HG03575 (cell line): ENCODE data around the gene PPM1K.
"Not testable (repeated sequence)": the region's sequence is repeated elsewhere in the genome, so short reads cannot be mapped to it uniquely, and the experiment has no call there.

ENCODE experiments used
- ATAC-seq: cut with Tn5 transposase; IDR thresholded peaks from one replicate; pipeline ENCODE4 v1.9.1; 2021; ENCODE audit not compliant: unreplicated experiment, insufficient number of reproducible peaks, low FRiP score; ENCODE audit errors: extremely low read depth

Gene PPM1K

GRCh38 chr4:88284439-88285234 lies at the start of gene PPM1K:
Gene PPM1K, minus strand, starts transcription at chr4:88284561. Its CDS starts 5,978 bp downstream, at chr4:88278583.
- ATAC-seq: peak; percentile 45

GRCh38 chr4:88333741-88334405 lies 49.5 kb upstream of the PPM1K start:
- no peak for ATAC-seq

GRCh38 chr4:88327665-88328064 lies 43.3 kb upstream of the PPM1K start:
- ATAC-seq: no peak

- ATAC-seq: peak; percentile 85
Measured at GRCh38 chr4:88320780-88321373, 36.5 kb upstream of the PPM1K start.

GRCh38 chr4:88320224-88320779 lies 35.9 kb upstream of the PPM1K start:
- peak; percentile 35 for ATAC-seq

GRCh38 chr4:88318751-88319350 lies 34.5 kb upstream of the PPM1K start:
- ATAC-seq: no peak

- no peak for ATAC-seq
Measured at GRCh38 chr4:88315460-88316017, 31.2 kb upstream of the PPM1K start.

- not testable (repeated sequence) for ATAC-seq
Measured at GRCh38 chr4:88313088-88313624, 28.8 kb upstream of the PPM1K start.

- no peak for ATAC-seq
Measured at GRCh38 chr4:88308587-88308986, 24.2 kb upstream of the PPM1K start.

GRCh38 chr4:88297725-88298454 lies 13.5 kb upstream of the PPM1K start:
- ATAC-seq: no peak

- ATAC-seq: no peak
Measured at GRCh38 chr4:88297212-88297516, 12.8 kb upstream of the PPM1K start.

GRCh38 chr4:88296413-88297211 lies 12.3 kb upstream of the PPM1K start:
- ATAC-seq: no peak

GRCh38 chr4:88295656-88296055 lies 11.3 kb upstream of the PPM1K start:
- no peak for ATAC-seq

GRCh38 chr4:88291003-88291402 lies 6.6 kb upstream of the PPM1K start:
- no peak for ATAC-seq

GRCh38 chr4:88286897-88287296 lies 2.5 kb upstream of the PPM1K start:
- ATAC-seq: no peak

- no peak for ATAC-seq
Measured at GRCh38 chr4:88285235-88285653, 883 bp upstream of the PPM1K start.

GRCh38 chr4:88283661-88284438 lies 511 bp downstream of the PPM1K start:
- no peak for ATAC-seq
